ENCODE measurements around the gene HECTD3.

DNA sequence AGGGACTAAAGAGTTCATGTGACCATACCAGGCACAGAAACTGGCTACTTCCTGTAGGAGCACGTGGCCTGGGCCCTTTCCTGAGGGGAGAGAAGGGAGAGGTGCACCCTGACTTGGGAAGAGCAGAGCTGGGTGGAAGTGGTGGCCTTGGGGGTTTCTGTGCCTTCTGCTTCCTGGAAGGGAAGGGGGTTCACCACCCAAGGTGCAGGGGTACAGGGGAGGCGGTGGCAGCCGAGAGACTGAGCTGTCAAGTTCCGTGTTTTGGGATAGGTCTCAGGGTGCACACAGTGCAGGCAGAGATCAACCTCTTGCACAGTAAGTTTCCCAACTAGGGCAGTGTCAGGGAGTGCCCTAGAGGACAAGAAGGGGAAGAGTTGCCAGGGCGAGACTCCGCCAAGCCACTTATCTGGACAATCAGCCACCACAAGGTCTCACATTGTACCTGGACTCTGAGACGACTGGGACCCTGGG lies 10.1 kb downstream of the HECTD3 start:
- TF ChIP-seq GATA3 (IDR thresholded peaks at IDR 0.05; ENCODE audit: low read depth, low read length) (no peak), GATA2 (IDR thresholded peaks at IDR 0.05; ENCODE audit: low read depth, low read length) (no peak)
